Nephron progenitor cell (in vitro differentiated cells): ENCODE results near the gene SMR3B.

Experiments used
- DNase-seq: peaks from one replicate; pipeline ENCODE4 v3.0.0; 2021
- H3K27ac Mint-ChIP-seq: 2 replicates; pipeline ENCODE4 v1.8.0; 2021; ENCODE audit warnings: mild to moderate bottlenecking, moderate library complexity, mixed read lengths
- H3K27me3 Mint-ChIP-seq: 2 replicates; pipeline ENCODE4 v1.8.0; 2021; ENCODE audit warnings: mild to moderate bottlenecking, low read depth, mixed read lengths; ENCODE audit not compliant: poor library complexity
- H3K36me3 Mint-ChIP-seq: 2 replicates; pipeline ENCODE4 v1.8.0; 2021; ENCODE audit warnings: low read depth, mixed read lengths
- H3K4me1 Mint-ChIP-seq: 2 replicates; pipeline ENCODE4 v1.8.0; 2021; ENCODE audit warnings: mixed read lengths
- H3K4me3 Mint-ChIP-seq: 2 replicates; pipeline ENCODE4 v1.8.0; 2021; ENCODE audit warnings: mild to moderate bottlenecking, moderate library complexity, mixed read lengths
- H3K9me3 Mint-ChIP-seq: 2 replicates; pipeline ENCODE4 v1.8.0; 2021; ENCODE audit warnings: mild to moderate bottlenecking, moderate library complexity, mixed read lengths
- TF ChIP-seq, protein P1 (sequence below): fragments of 200-600 bp; sonication (generic); IDR thresholded peaks from 2 replicates; pipeline ENCODE4 v1.5.0; 2021; ENCODE audit warnings: antibody characterized with exemption

The SMR3B gene

DNA sequence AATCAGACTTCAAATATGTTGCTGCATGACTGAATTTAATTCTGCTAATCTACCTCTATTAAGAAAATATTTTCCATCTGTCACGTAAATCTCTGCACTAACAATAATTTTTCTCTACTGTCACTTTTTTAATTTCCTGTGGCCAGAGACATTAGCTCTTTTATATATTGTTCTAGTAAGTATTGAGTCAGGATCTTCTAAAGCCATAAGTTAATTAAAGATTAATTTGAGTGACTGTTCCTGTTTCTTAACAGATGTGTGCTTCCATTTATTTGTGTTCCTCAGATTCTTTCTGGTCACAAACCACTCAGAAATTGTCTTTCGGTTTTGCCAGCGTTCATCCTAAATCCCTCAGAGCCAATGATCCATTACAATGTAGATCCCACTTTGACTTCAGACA is 2.4 kb upstream of the SMR3B start:
- TF ChIP-seq, protein P1, sequence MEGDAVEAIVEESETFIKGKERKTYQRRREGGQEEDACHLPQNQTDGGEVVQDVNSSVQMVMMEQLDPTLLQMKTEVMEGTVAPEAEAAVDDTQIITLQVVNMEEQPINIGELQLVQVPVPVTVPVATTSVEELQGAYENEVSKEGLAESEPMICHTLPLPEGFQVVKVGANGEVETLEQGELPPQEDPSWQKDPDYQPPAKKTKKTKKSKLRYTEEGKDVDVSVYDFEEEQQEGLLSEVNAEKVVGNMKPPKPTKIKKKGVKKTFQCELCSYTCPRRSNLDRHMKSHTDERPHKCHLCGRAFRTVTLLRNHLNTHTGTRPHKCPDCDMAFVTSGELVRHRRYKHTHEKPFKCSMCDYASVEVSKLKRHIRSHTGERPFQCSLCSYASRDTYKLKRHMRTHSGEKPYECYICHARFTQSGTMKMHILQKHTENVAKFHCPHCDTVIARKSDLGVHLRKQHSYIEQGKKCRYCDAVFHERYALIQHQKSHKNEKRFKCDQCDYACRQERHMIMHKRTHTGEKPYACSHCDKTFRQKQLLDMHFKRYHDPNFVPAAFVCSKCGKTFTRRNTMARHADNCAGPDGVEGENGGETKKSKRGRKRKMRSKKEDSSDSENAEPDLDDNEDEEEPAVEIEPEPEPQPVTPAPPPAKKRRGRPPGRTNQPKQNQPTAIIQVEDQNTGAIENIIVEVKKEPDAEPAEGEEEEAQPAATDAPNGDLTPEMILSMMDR, result no peak
- no peaks in the 10 kb centered on the region for H3K36me3 Mint-ChIP-seq
- H3K4me1 Mint-ChIP-seq, result no peaks in the 10 kb centered on the region

GRCh38 chr4:70392057-70392776 is 9.3 kb downstream of the SMR3B start:
- TF ChIP-seq, protein P1, result no peak
- Mint-ChIP-seq H3K9me3 (no peaks in the 10 kb centered on the region), H3K4me1 (no peaks in the 10 kb centered on the region), H3K27me3 (peaks cover 3% of the 10 kb centered on the region), H3K36me3 (no peaks in the 10 kb centered on the region), H3K4me3 (no peak overlapping the region), H3K27ac (no peak overlapping the region)
- no peak for DNase-seq

More for the DNA sequence above, 2.4 kb upstream of the SMR3B start:
- Mint-ChIP-seq H3K27ac (no peak overlapping the region), H3K4me3 (no peak overlapping the region), H3K9me3 (no peaks in the 10 kb centered on the region), H3K27me3 (no peaks in the 10 kb centered on the region)
- DNase-seq, result no peak

GRCh38 chr4:70397580-70397979 is 14.6 kb downstream of the SMR3B start, which contains the start of gene OPRPN:
Gene OPRPN (plus strand): TSS chr4:70397940. CDS start chr4:70399286, 1,346 bp downstream.
- no peak for DNase-seq
- H3K4me1 Mint-ChIP-seq, result no peaks in the 10 kb centered on the region
- no peaks in the 10 kb centered on the region for H3K36me3 Mint-ChIP-seq
- H3K27ac Mint-ChIP-seq, result no peak within 1 kb of the TSS
- no peak within 1 kb of the TSS for H3K4me3 Mint-ChIP-seq
- no peaks in the 10 kb centered on the region for H3K9me3 Mint-ChIP-seq
- H3K27me3 Mint-ChIP-seq, result peaks cover 3% of the 10 kb centered on the region
- TF ChIP-seq, protein P1, result no peak

DNA sequence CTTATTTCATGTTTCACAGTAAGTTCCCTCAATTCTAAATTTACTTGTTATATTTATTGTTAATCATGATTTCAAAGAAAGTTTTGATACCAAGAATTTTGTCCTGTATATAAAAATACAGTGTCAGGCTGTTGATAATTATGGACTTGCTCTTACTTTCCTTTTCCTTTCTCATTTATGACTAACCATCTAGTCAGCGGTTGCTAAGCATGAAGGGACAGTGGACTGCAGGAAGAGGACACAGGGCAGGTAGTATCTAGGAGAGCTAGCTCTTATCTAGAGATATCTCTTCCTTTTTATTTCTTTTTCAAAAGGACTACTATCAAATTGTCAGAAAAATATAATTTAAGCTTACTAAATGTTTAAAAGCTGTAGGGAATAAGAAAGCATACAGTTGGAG is 16.4 kb downstream of the SMR3B start:
- no peak for DNase-seq
- Mint-ChIP-seq H3K9me3 (no peaks in the 10 kb centered on the region), H3K4me1 (no peaks in the 10 kb centered on the region), H3K36me3 (no peaks in the 10 kb centered on the region), H3K4me3 (no peak overlapping the region), H3K27ac (no peak overlapping the region), H3K27me3 (peaks cover 3% of the 10 kb centered on the region)
- TF ChIP-seq, protein P1, result no peak

DNA sequence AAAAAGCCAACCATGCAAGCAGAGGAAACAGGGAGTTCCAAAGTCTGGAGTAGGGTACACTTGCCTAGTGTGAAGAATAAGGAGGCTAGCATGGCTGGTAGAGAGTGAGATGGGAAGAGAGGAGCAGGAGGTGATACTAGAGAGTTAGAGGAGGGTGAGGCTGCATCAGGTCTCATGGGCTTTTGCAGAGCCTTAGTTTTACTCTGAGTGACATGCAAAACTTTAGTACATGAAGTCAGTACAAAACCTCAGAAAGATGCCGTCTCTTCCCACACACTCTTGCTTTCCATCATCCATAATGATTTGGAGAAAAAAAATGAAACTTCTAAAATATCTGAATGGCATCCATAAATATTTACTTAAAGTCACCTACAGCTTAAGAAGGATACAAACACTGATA is 19.8 kb downstream of the SMR3B start:
- TF ChIP-seq, protein P1, result no peak
- H3K27ac Mint-ChIP-seq, result no peak overlapping the region
- no peak overlapping the region for H3K4me3 Mint-ChIP-seq
- no peaks in the 10 kb centered on the region for H3K36me3 Mint-ChIP-seq
- H3K4me1 Mint-ChIP-seq, result no peaks in the 10 kb centered on the region
- DNase-seq, result no peak
- peaks cover 3% of the 10 kb centered on the region for H3K27me3 Mint-ChIP-seq
- H3K9me3 Mint-ChIP-seq, result no peaks in the 10 kb centered on the region

DNA sequence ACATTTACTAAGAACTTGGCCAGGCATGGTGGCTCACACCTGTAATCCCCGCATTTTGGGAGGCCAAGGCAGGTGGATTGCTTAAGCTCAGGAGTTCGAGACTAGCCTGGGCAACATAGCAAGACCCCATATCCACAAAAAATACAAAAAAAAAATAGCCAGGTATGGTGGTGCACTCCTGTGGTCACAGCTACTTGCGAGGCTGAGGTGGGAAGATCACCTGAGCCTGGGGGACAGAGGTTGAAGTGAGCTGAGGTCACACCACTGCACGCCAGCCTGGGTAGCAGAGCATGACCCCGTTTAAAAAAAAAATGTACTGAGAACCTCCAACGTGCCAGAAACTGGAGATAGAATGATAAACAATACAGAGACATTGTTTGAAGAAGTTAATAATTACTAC is 22.8 kb downstream of the SMR3B start:
- Mint-ChIP-seq H3K9me3 (no peaks in the 10 kb centered on the region), H3K4me1 (no peaks in the 10 kb centered on the region), H3K36me3 (no peaks in the 10 kb centered on the region), H3K4me3 (no peak overlapping the region), H3K27me3 (peaks cover 4% of the 10 kb centered on the region), H3K27ac (no peak overlapping the region)
- DNase-seq, result no peak
- TF ChIP-seq, protein P1, result no peak
